GM12891 (cell line): ENCODE data around the gene RAB24.

Experiments used
- DNase-seq: peaks from one replicate; pipeline ENCODE4 v3.0.0; 2011; ENCODE audit warnings: low spot score; ENCODE audit not compliant: insufficient read length
- FAIRE-seq: peaks from 2 replicates; lab custom pipeline; 2011; peaks lifted over from hg19 to GRCh38; lab: Jason Lieb, UNC
- PAX5 ChIP-seq: IDR thresholded peaks from 2 replicates; pipeline ENCODE4 v1.6.1; 2011; ENCODE audit warnings: low read length, moderate library complexity, mild to moderate bottlenecking; ENCODE audit not compliant: insufficient read depth, severe bottlenecking
- POLR2A ChIP-seq: IDR thresholded peaks from 2 replicates; pipeline ENCODE4 v1.6.1; 2011; ENCODE audit warnings: low read depth, low read length, control low read depth
- POLR2AphosphoS5 ChIP-seq: IDR thresholded peaks from 2 replicates; pipeline ENCODE4 v1.6.1; 2011; ENCODE audit warnings: low read depth, low read length, control low read depth
- POU2F2 ChIP-seq: IDR thresholded peaks from 2 replicates; pipeline ENCODE4 v1.6.1; 2011; ENCODE audit warnings: low read depth, mild to moderate bottlenecking, control low read depth, low read length, moderate library complexity
- SPI1 ChIP-seq: IDR thresholded peaks from 2 replicates; pipeline ENCODE4 v1.6.1; 2011; ENCODE audit warnings: low read depth, low read length, control low read depth
- TAF1 ChIP-seq: IDR thresholded peaks from 2 replicates; pipeline ENCODE4 v1.6.1; 2011; ENCODE audit warnings: low read depth, low read length, control low read depth

Gene RAB24

DNA sequence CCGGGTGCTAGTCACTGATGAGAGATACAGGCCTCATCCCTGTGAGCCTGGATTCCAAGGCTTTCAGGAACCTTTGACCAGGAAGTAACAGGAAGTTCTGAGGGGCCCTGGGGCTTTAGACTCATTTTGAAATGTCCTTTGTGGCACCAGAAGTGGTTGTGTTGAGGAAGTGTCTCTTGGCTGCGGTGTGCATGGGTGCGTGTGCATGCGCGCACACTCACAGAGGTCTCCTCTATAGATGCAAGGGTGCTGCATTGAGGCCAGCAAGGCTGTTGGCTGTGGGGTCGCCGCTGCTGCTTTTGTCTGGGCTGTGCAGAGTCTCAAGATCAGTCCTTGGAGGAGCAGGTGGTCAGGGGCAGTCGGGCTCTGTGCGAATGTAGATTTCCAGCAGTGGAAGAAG is 7.6 kb downstream of the RAB24 start:
- peak; percentile 72 for FAIRE-seq
- TF ChIP-seq TAF1, result no peak
- peak; percentile 49 for TF ChIP-seq SPI1
- DNase-seq, result no peak

DNA sequence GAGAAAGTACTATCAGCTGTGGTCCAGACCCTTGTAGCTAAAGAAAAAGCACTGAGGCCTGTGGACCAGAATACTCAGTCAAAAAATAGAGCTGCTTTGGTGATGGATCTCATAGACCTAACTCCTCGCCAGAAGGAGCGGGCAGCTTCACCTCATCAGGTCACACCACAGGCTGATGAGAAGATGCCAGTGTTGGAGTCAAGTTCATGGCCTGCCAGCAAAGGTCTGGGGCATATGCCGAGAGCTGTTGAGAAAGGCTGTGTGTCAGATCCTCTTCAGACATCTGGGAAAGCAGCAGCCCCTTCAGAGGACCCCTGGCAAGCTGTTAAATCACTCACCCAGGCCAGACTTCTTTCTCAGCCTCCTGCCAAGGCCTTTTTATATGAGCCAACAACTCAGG is 8.9 kb downstream of the RAB24 start:
- no peak for DNase-seq
- no peak for FAIRE-seq
- no peak for TF ChIP-seq POU2F2
- TF ChIP-seq PAX5, result no peak
- TF ChIP-seq TAF1, result no peak
- TF ChIP-seq POLR2AphosphoS5, result no peak
- TF ChIP-seq SPI1, result no peak
- TF ChIP-seq POLR2A, result no peak

DNA sequence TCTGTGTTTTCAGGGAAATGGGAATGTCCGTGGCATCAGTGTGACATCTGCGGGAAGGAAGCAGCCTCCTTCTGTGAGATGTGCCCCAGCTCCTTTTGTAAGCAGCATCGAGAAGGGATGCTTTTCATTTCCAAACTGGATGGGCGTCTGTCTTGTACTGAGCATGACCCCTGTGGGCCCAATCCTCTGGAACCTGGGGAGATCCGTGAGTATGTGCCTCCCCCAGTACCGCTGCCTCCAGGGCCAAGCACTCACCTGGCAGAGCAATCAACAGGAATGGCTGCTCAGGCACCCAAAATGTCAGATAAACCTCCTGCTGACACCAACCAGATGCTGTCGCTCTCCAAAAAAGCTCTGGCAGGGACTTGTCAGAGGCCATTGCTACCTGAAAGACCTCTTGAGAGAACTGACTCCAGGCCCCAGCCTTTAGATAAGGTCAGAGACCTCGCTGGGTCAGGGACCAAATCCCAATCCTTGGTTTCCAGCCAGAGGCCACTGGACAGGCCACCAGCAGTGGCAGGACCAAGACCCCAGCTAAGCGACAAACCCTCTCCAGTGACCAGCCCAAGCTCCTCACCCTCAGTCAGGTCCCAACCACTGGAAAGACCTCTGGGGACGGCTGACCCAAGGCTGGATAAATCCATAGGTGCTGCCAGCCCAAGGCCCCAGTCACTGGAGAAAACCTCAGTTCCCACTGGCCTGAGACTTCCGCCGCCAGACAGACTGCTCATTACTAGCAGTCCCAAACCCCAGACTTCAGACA is 9.5 kb downstream of the RAB24 start:
- no peak for FAIRE-seq
- TF ChIP-seq POLR2AphosphoS5 (no peak), TAF1 (no peak), PAX5 (no peak), POU2F2 (no peak), SPI1 (no peak), POLR2A (no peak)
- DNase-seq, result no peak

DNA sequence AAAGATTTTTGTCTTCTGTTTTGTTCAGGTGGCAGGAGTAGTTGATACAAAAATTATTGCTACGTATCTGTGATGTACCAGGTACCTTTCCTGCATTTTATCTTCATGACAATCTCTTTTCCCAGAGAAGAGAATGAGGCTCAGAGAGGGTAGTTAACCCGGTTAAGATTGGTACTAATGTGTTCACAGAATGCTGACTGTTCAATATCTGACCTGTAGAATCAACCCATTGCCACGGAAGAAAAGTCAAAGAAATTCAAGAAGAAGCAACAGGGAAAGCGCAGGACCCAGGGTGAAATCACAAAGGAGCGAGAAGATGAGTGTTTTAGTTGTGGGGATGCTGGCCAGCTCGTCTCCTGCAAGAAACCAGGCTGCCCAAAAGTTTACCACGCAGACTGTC is 11.8 kb downstream of the RAB24 start:
- no peak for DNase-seq
- no peak for TF ChIP-seq POU2F2
- no peak for TF ChIP-seq POLR2A
- TF ChIP-seq PAX5, result no peak
- no peak for TF ChIP-seq POLR2AphosphoS5
- no peak for TF ChIP-seq SPI1
- no peak for TF ChIP-seq TAF1
- FAIRE-seq, result no peak

DNA sequence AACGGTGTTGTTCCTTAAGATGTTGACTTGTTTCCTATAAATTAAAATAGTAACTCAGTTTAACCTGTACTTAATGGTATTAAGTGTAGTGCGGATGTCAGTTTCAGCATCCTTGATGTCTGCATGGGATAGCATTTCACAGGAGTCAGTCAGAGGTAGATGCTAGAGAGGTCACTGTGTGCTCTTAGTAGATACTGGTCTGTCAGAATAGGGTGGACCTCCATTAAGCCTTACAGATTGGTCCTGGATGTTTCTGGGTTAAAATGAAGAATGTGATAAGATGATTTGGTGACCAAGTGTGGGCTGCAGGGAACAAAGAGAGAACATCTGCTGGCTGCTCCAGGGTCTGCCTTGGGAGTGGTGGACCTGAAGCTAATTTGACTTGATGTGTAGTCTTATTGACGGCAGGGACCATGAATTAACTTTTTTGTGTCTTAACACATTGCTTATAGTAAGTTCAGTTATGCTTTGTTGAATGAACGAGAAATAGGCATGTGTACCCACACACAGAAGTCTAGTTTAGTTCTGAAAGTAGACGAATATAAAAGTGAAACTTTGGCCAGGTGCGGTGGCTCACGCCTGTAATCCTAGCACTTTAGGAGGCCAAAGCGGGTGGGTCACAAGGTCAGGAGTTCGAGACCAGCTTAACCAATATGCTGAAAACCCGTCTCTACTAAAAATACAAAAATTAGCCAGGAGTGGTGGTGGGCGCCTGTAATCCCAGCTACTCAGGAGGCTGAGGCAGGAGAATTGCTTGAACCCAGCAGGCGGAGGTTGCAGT is 12.5 kb downstream of the RAB24 start:
- FAIRE-seq (peak; percentile 97), DNase-seq (no peak)
- TF ChIP-seq SPI1 (peak; percentile 82), POLR2AphosphoS5 (no peak)

DNA sequence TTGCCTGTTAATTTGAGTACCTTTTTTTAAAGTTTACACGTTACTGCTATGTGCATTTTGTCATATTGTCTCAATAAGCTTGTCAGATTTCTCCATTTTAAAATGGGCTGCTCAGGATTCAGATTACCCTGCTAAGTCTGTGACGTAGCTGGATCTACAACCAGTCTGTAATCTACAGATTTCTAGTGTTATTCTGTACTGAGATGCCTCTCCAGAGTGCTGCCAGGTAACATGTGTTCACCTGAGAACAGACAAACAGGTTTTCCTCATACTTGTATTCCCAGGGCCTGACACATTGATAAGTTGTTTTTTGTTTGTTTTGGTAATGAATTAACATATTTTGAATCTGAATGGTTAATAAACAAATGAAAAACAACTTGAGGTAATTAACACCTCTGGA is 15.3 kb downstream of the RAB24 start:
- TF ChIP-seq PAX5 (no peak), POU2F2 (no peak), TAF1 (no peak), POLR2A (no peak), POLR2AphosphoS5 (no peak), SPI1 (no peak)
- DNase-seq (no peak), FAIRE-seq (no peak)

DNA sequence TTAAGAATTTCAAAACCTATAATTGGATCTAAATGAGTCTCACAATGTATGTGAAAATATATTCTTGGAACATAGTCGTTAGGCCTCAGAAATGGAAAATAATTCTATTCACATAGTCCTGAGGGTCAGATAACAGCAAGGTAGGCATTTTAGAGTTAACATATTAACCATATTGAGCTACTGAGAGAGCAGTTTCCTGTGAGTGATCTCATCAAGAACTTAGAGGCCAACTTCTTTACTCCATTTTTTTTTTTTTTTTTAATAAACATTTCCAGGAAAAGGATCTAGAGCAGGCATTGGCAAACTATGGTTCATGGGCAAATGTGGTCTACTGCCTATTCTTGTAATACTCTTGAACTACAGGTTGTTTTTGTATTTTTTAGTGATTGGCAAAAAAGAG is 26.6 kb downstream of the RAB24 start:
- DNase-seq, result no peak
- no peak for FAIRE-seq
- TF ChIP-seq PAX5 (no peak), POLR2AphosphoS5 (no peak), TAF1 (no peak), SPI1 (no peak), POLR2A (no peak), POU2F2 (no peak)

DNA sequence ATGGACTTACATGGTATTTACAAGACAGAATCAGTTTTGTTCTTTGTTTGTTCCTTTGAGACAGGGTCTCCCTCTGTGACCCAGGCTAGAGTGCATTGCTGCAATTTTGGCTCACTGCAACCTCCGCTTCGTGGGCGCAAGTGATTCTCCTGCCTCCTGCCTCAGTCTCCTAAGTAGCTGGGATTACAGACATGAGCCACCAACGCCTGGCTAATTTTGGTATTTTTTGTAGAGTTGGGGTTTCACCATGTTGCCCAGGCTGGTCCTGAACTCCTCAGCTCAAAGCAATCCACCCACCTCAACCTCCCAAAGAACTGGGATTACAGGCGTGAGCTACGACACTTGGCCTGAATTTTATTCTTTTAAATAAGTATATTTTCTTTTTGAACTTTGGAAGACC is 27.6 kb downstream of the RAB24 start:
- FAIRE-seq (peak; percentile 33), DNase-seq (no peak)
- TF ChIP-seq SPI1 (no peak), POLR2A (no peak), POLR2AphosphoS5 (no peak), PAX5 (no peak), POU2F2 (no peak), TAF1 (no peak)

DNA sequence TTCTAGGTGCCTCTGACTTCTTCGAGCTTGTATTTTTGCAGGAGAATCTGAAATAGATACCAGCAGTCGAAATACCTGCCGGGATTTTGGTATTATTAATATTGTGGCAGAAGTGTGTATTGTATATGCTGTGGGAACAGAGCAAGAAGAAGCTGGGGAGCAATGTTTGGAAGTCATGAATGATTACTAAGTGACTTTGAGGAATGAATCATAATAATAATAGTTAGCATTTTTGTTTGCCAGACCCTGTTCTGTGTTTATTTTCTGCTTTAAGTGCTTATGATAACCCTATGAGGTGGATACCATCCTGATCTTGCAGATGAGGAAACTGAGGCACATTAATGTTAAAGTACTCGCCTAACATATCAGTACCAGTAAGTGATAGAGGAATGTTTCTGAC is 32.4 kb downstream of the RAB24 start:
- no peak for TF ChIP-seq POLR2AphosphoS5
- DNase-seq, result no peak
- FAIRE-seq, result no peak

DNA sequence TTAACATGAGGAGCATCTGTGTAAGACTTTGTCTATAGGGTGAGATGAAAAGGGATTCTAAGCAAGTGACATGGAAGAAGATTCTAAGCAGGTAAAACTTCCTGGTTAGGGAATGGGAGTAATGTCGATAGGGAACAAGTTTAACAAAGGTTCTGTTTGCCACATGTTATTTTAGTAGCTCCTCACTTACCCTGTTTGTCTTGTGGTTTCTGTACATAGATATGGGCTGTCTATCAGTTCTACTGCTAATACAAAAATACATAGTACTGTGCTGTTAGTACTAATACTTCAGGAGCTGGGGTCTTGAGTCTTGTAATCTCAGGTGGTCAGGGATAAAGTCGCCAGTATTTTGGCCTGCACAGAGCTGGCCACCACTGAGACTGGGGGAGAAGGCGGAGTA is 32.9 kb downstream of the RAB24 start:
- DNase-seq (no peak), FAIRE-seq (no peak)
- no peak for TF ChIP-seq PAX5
- no peak for TF ChIP-seq POLR2AphosphoS5
- no peak for TF ChIP-seq TAF1
- no peak for TF ChIP-seq POU2F2
- TF ChIP-seq POLR2A, result no peak
- TF ChIP-seq SPI1, result no peak
